Fibroblast of the conjunctiva (primary cell): ENCODE results near the gene PRRT1B.
"Not testable (repeated sequence)": the region's sequence is repeated elsewhere in the genome, so short reads cannot be mapped to it uniquely, and the experiment has no call there.

Source experiments
- DNase-seq: peaks from one replicate; pipeline ENCODE4 v3.0.0-alpha.2; 2010; ENCODE audit warnings: low read depth

The PRRT1B gene

GRCh38 chr9:131550465-131550864 is 5.1 kb downstream of the PRRT1B start:
- DNase-seq = not testable (repeated sequence)

- DNase-seq = no peak
Measured at GRCh38 chr9:131552030-131552429, 6.7 kb downstream of the PRRT1B start.

GRCh38 chr9:131554087-131554842 is 8.9 kb downstream of the PRRT1B start:
- no peak for DNase-seq

DNA sequence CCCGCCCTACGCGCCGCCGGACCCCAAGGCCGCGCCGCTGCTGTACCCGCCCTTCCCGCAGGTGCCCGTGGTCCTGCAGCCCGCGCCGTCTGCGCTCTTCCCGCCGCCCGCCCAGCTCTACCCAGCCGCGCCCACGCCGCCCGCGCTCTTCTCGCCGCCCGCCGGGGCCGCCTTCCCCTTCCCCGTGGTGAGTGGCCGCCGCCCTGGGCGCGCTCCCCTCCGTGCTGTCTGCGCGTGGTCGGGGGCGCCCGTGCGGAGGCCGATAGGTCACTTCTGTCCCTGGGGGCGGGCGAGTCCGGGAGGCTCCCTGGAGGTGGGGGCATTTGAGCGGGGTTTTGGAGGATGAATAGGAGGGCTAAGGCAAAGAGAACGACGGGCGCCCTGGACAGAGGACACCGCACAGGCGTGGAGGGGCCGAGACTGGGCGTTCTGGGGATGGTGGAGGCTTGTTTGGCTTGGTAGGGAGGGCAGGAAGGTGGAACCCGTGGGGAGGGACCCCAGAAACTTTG is 9.6 kb downstream of the PRRT1B start:
- DNase-seq = no peak

DNA sequence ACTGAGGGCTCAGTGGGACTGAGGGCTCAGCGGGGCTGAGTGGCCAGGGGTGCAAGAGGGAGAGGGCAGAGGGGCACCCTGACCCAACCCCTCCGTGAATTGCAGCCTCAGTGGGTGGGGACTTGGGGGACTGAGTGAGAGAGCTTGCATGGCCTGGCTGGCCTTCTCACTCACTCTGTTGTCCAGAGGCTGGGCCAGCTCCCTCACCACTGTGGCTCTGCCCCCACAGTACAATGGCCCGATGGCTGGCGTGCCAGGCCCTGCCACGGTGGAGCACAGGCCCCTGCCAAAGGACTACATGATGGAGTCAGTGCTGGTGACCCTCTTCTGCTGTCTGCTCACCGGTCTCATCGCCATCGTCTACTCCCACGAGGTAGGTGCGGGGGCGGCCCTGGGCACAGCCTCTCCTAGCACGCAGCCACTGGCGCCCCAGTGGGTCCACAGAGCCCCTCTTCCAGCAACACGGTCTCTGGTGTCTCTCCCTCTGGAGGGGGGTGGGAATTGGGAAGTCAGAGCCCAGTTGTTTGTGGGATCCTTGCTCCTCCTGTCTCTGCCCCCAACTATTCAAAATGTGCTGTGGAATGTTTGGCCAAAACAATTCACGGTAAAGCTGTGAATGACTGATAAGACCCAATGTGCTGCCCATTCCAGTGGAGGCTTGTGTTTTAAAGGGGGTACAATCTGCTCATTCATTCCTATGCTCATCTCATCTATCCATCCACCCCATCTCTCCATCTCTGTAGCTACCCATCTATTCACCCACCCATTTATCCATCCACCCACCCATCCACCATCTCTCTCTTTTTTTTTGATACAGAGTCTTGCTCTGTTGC is 10.7 kb downstream of the PRRT1B start:
- no peak for DNase-seq

GRCh38 chr9:131557855-131558548 is 12.7 kb downstream of the PRRT1B start:
- DNase-seq = no peak

DNA sequence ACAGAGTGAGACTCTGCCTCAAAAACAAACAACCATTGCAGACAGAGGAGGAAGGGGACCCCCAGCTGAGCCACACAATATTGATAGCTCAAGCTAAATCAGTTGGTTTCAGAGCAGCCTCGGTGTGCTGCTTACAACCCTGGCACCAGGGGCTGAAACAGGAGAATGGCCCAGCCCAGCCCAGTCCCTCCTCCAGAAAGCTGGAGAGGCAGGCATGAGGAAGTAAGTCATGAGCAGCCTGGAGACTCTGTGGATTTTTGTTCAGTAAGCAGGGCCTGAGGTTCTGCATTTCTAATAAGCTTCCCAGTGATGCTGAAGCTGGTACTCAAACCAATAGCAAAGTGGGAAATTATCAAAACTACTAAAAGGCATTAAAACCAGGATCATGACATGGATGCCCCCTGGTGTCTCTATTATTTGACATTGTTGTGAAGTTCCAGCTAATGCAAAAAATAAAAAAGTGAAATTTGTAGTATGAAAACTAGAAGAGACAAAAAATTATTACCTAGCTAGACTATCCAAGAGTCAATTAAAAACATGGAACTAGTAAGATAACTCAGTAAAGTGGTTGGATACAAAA is 14.2 kb downstream of the PRRT1B start:
- no peak for DNase-seq

DNA sequence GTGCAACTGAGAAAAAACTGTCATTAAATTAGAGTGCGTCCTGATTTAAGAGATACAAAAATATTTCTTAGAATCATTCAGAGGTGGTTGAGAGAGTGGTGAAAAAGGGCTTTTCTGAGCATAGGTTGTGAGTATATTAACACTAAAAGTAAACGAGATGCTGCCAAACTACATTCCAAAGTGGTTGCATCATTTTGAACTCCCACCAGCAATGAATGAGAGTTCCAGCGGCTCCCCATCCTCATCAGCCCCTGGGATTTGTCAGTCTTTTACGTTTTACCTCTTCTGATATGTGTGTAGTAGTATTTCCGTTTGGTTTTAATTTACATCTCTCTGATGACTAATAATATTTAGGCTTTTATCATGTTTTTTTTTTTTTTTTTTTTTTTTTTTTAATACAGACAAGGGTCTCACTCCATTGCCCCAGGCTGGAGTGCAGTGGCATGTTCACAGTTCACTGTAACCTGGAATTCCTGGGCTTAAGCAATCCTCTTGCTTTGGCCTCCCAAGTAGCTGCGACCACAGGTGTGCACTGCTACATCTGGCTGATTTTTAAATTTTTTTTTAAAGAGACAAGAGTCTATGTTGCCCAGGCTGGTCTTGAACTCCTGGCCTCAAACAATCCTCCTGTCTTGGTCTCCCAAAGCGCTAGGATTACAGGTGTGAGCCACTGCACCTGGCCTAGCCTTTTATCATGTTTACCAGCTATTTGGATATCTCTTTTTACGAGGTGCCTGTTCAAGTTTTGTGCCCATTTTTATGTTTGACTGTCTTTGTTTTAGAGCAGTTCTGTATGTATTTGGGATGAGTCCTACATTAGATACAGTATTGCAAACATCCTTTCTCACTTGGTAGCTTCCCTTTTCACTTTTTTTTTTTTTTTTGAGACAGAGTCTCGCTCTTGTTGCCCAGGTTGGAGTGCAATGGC is 17.0 kb downstream of the PRRT1B start:
- no peak for DNase-seq

GRCh38 chr9:131565369-131565768 is 20.0 kb downstream of the PRRT1B start:
- no peak for DNase-seq

DNA sequence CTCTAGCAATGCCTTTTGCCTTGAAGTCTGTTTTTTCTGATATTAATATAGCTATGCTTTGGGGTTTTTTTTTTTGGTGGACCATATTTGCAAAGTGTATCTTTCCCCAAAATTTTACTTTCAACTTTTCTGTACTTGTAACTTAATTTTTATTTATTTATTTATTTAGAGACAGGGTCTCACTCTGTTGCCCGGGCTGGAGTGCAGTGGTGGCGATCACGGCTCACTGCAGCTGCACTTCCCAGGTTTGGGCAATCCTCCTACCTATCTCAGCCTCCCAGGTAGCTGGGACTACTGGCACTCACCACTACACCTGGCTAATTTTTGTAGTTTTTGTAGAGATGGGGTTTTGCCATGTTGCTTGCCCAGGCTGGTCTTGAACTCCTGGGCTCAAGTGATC is 20.8 kb downstream of the PRRT1B start:
- DNase-seq = no peak

DNA sequence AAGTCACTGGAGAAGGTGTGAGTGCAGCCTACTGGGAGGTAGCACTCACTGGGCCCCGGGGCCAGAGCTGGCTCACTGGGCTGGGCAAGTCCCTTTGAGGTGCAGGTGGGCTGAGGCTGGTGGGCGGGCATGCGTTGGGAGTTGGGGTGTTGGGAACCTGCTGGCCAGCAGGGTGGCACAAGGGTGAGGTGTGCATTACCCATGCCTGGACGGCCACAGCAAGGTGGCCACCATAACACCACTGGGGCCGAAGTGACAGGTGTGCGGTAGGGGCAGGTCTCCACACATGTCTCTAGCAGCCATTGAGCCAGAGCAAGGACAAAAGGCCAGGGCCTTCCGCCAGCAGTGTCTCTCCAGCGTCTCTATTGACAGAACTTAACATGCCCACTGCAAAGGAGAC is 22.6 kb downstream of the PRRT1B start:
- DNase-seq = no peak

DNA sequence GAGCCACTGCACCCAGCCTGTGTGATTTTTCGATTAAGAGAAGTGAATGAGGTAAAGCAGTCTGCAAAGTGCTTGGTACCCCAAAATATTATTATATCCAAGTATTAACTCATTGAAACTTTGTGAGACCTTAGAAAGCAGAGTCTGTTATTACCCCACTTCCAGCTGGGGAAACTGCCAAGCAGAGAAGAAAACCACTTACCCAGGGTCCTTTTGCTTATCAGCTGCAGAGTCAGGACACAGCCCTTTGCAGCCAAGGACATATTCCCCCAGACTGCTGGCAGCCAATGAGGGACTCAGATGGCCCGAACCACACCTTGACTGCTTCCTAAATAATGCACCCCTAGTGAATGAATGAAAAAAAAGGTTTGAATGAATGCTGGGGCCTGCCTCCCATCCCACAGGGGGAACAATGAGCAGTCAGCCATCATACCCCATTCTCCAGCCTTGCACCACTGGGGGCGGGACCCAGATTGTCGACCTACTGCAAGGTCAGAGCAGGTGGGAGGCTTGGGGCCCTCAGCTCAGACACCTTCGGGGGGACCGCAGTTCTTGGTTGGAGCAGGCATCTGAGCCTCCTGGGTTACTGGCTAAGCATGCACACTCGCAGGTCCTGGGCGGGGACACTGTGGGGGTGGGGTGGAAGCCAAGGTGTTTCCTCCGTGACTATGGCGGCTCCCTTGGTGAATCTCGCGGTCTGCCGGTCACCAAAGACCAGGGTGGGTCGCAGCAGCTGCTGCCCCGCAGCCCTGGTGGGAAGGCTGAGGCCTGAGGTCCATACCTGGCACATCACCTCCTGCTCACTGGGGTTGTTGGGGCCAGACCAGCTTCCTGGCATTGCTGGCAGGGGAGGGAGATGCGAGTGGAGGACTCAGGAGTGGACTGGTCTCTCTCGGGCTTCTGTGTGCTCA is 29.7 kb downstream of the PRRT1B start:
- no peak for DNase-seq

- DNase-seq = no peak
Measured at GRCh38 chr9:131575946-131576853, 30.9 kb downstream of the PRRT1B start.

GRCh38 chr9:131577005-131578000 is 32.0 kb downstream of the PRRT1B start:
- DNase-seq = no peak

- no peak for DNase-seq
Measured at GRCh38 chr9:131578021-131578420, 32.7 kb downstream of the PRRT1B start.

DNA sequence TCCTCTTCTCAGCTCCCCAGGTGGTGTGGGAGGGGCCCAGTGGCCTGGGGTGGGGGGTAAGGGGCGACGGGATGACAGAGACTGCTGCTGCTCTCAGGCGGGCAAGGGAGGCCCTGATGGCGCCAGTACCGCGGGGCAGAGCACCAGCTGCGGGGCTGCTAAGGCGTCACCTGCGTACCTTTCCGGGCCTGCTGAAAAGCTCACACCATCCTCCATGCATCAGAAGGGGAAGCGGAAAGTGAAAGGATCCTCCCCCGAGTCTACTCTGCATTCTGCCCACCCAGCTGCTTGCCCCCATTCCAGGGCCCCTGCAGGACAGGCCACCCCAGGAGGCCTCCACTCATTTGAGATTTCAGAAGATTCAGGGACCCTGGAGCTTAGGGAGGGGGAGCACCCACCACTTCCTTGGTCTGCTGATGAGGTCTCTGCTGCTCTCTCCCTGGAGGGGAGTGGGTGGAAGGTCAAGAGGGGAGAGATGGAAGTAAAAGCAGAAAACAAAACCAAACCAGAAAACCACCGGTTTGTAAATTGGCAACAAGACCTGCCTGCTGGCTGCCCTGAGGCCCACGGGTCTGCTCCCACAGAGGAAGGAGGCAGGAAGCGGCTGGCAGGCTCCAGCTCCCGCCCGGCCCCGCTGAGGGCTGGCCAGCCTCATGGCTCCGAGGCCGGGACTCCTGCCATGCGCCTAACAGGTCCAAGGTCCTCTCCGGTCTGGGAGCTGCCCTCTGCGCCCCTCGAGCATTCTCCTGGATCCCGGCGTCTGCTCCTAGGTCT is 33.6 kb downstream of the PRRT1B start:
- DNase-seq = no peak

GRCh38 chr9:131579789-131580211 is 34.5 kb downstream of the PRRT1B start:
- DNase-seq = no peak
